ENCODE data around the gene ZNF219. TPM values are rescaled to one million over a fixed set of nuclear protein-coding genes. Genes with fewer than 3 reads are reported as not detected.

ZNF219 gene
- total and polyA plus RNA-seq, 2 of the 13 experiments (the other 11 are each of a cell fraction or from before 2014, with no cell fraction given), result 34.5 to 36.6 TPM

DNA sequence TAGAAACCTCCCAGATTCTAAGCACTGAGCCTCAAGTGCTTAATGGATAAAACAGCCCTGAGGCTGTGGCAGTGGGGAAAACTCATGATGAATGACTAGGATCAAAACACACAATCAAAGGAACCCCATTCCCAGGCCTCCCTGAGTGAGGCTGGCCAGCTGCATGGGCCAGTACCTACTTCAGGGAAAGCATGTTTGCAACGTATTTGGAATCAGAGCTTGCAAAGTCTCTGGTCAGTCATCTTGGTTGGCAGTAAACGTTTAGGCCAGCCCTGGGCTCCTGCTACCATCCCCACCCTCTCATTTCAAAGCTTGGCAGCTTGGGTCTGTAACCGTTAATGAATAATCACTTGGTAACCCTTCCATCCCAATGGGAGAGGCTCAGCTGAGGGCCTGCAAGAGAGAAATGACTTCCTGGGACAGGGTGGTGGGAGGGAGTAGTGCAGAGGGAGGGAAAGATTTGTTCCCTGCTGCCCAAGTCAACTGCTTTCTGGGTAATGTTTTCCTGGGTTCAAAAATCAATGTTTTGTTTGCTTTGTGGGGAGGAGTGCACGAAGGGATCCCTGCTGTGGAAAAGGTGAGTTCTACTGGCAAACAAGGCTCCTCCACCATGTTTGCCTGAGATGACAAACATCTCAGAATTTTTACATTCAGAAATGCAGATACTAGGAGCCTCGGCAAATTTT lies 42.9 kb downstream of the ZNF219 start (continued):
- TF ChIP-seq RERE (CRISPR knock-in tag; IDR thresholded peaks at IDR 0.05; ENCODE audit: low read depth) (peak; percentile 69; the same call in 1 of the 2 replicates), NFE2L2 (IDR thresholded peaks at IDR 0.05; ENCODE audit: low read length) (no peak), SP2 (CRISPR knock-in tag; IDR thresholded peaks at IDR 0.05) (no peak), HOXA3 (CRISPR knock-in tag; IDR thresholded peaks at IDR 0.05) (peak; percentile 93), MIXL1 (CRISPR knock-in tag; IDR thresholded peaks at IDR 0.05) (peak; percentile 99), NRL (CRISPR knock-in tag; IDR thresholded peaks at IDR 0.05; ENCODE audit: borderline replicate concordance) (no peak), SOX6 (IDR thresholded peaks at IDR 0.05) (no peak), SOX6 (CRISPR knock-in tag; IDR thresholded peaks at IDR 0.05) (peak; percentile 89), HOXA9 (CRISPR knock-in tag; IDR thresholded peaks at IDR 0.05; ENCODE audit: borderline replicate concordance) (no peak), HMG20B (CRISPR knock-in tag; conservative IDR thresholded peaks at IDR 0.05) (peak; percentile 96), ZFP82 (CRISPR knock-in tag; IDR thresholded peaks at IDR 0.05; ENCODE audit: borderline replicate concordance) (no peak), ETV5 (CRISPR knock-in tag; IDR thresholded peaks at IDR 0.05; ENCODE audit: borderline replicate concordance) (peak; percentile 92), ZFP36L1 (CRISPR knock-in tag; IDR thresholded peaks at IDR 0.05) (peak; percentile 90)
- TF ChIP-seq, protein P1, sequence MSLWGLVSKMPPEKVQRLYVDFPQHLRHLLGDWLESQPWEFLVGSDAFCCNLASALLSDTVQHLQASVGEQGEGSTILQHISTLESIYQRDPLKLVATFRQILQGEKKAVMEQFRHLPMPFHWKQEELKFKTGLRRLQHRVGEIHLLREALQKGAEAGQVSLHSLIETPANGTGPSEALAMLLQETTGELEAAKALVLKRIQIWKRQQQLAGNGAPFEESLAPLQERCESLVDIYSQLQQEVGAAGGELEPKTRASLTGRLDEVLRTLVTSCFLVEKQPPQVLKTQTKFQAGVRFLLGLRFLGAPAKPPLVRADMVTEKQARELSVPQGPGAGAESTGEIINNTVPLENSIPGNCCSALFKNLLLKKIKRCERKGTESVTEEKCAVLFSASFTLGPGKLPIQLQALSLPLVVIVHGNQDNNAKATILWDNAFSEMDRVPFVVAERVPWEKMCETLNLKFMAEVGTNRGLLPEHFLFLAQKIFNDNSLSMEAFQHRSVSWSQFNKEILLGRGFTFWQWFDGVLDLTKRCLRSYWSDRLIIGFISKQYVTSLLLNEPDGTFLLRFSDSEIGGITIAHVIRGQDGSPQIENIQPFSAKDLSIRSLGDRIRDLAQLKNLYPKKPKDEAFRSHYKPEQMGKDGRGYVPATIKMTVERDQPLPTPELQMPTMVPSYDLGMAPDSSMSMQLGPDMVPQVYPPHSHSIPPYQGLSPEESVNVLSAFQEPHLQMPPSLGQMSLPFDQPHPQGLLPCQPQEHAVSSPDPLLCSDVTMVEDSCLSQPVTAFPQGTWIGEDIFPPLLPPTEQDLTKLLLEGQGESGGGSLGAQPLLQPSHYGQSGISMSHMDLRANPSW (CRISPR knock-in tag; IDR thresholded peaks at IDR 0.05; ENCODE audit: borderline replicate concordance), result peak; percentile 49; the same call in 1 of the 2 replicates
- TF ChIP-seq, protein P2, sequence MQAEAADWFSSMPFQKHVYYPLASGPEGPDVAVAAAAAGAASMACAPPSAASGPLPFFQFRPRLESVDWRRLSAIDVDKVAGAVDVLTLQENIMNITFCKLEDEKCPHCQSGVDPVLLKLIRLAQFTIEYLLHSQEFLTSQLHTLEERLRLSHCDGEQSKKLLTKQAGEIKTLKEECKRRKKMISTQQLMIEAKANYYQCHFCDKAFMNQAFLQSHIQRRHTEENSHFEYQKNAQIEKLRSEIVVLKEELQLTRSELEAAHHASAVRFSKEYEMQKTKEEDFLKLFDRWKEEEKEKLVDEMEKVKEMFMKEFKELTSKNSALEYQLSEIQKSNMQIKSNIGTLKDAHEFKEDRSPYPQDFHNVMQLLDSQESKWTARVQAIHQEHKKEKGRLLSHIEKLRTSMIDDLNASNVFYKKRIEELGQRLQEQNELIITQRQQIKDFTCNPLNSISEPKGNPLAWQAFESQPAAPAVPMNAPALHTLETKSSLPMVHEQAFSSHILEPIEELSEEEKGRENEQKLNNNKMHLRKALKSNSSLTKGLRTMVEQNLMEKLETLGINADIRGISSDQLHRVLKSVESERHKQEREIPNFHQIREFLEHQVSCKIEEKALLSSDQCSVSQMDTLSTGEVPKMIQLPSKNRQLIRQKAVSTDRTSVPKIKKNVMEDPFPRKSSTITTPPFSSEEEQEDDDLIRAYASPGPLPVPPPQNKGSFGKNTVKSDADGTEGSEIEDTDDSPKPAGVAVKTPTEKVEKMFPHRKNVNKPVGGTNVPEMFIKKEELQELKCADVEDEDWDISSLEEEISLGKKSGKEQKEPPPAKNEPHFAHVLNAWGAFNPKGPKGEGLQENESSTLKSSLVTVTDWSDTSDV (CRISPR knock-in tag; IDR thresholded peaks at IDR 0.05), result no peak
- TF ChIP-seq, protein P3, sequence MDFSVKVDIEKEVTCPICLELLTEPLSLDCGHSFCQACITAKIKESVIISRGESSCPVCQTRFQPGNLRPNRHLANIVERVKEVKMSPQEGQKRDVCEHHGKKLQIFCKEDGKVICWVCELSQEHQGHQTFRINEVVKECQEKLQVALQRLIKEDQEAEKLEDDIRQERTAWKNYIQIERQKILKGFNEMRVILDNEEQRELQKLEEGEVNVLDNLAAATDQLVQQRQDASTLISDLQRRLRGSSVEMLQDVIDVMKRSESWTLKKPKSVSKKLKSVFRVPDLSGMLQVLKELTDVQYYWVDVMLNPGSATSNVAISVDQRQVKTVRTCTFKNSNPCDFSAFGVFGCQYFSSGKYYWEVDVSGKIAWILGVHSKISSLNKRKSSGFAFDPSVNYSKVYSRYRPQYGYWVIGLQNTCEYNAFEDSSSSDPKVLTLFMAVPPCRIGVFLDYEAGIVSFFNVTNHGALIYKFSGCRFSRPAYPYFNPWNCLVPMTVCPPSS (IDR thresholded peaks at IDR 0.05), result no peak

All from HepG2 (cell line).